Eye (tissue), 1 donor: Measurements from ENCODE around the gene ACTN4.

Experiments used
- DNase-seq: peaks from one replicate; pipeline ENCODE4 v3.0.0-alpha.2; 2015

The ACTN4 gene

GRCh38 chr19:38638461-38638860 is 9.0 kb upstream of the ACTN4 start:
- no peak for DNase-seq

- DNase-seq = no peak
Measured at GRCh38 chr19:38639679-38640078, 7.8 kb upstream of the ACTN4 start.

GRCh38 chr19:38640368-38640767 is 7.1 kb upstream of the ACTN4 start:
- DNase-seq = no peak

GRCh38 chr19:38642176-38642575 is 5.3 kb upstream of the ACTN4 start:
- no peak for DNase-seq

GRCh38 chr19:38644719-38645118 is 2.7 kb upstream of the ACTN4 start:
- DNase-seq = no peak

GRCh38 chr19:38647966-38648768 is 718 bp downstream of the ACTN4 start:
- DNase-seq = no peak

- peak; percentile 30 for DNase-seq
Measured at GRCh38 chr19:38648769-38649304, 1.4 kb downstream of the ACTN4 start.

GRCh38 chr19:38649305-38650171 is 2.1 kb downstream of the ACTN4 start:
- DNase-seq = no peak

- no peak for DNase-seq
Measured at GRCh38 chr19:38650172-38650775, 2.8 kb downstream of the ACTN4 start.

GRCh38 chr19:38650911-38651584 is 3.6 kb downstream of the ACTN4 start:
- no peak for DNase-seq

- peak; percentile 33 for DNase-seq
Measured at GRCh38 chr19:38653028-38653571, 5.7 kb downstream of the ACTN4 start.

- peak; percentile 27 for DNase-seq
Measured at GRCh38 chr19:38654628-38655055, 7.2 kb downstream of the ACTN4 start.

- DNase-seq = no peak
Measured at GRCh38 chr19:38655148-38655824, 7.8 kb downstream of the ACTN4 start.

GRCh38 chr19:38656171-38656981 is 8.9 kb downstream of the ACTN4 start:
- DNase-seq = peak; percentile 25

- DNase-seq = peak; percentile 60
Measured at GRCh38 chr19:38657633-38658222, 10.3 kb downstream of the ACTN4 start.

GRCh38 chr19:38658462-38659306 is 11.2 kb downstream of the ACTN4 start:
- peak; percentile 85 for DNase-seq

- DNase-seq = no peak
Measured at GRCh38 chr19:38660724-38661123, 13.3 kb downstream of the ACTN4 start.

GRCh38 chr19:38661136-38661535 is 13.7 kb downstream of the ACTN4 start:
- DNase-seq = no peak

GRCh38 chr19:38661996-38662395 is 14.5 kb downstream of the ACTN4 start:
- peak; percentile 51 for DNase-seq
